A549 treated with Mapracorat at 1 μM for 4 hours (cell line): ENCODE data around the gene ADAMTSL5. TPM values are rescaled to one million over a fixed set of nuclear protein-coding genes. Genes with fewer than 3 reads are reported as not detected.

ENCODE experiments used
- total RNA-seq: library from RNA; stranded (reverse); fragments of 200-300 nt; extraction: Qiagen RNA extraction; gene quantifications from 5 replicates; pipeline ENCODE4 v1.2.3, GENCODE V29; 2022

The ADAMTSL5 gene, protein sequence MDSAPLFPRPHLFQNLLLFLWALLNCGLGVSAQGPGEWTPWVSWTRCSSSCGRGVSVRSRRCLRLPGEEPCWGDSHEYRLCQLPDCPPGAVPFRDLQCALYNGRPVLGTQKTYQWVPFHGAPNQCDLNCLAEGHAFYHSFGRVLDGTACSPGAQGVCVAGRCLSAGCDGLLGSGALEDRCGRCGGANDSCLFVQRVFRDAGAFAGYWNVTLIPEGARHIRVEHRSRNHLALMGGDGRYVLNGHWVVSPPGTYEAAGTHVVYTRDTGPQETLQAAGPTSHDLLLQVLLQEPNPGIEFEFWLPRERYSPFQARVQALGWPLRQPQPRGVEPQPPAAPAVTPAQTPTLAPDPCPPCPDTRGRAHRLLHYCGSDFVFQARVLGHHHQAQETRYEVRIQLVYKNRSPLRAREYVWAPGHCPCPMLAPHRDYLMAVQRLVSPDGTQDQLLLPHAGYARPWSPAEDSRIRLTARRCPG
- total RNA-seq = 2.3 to 3.5 TPM (median 3.4 TPM) in 5 replicates

DNA sequence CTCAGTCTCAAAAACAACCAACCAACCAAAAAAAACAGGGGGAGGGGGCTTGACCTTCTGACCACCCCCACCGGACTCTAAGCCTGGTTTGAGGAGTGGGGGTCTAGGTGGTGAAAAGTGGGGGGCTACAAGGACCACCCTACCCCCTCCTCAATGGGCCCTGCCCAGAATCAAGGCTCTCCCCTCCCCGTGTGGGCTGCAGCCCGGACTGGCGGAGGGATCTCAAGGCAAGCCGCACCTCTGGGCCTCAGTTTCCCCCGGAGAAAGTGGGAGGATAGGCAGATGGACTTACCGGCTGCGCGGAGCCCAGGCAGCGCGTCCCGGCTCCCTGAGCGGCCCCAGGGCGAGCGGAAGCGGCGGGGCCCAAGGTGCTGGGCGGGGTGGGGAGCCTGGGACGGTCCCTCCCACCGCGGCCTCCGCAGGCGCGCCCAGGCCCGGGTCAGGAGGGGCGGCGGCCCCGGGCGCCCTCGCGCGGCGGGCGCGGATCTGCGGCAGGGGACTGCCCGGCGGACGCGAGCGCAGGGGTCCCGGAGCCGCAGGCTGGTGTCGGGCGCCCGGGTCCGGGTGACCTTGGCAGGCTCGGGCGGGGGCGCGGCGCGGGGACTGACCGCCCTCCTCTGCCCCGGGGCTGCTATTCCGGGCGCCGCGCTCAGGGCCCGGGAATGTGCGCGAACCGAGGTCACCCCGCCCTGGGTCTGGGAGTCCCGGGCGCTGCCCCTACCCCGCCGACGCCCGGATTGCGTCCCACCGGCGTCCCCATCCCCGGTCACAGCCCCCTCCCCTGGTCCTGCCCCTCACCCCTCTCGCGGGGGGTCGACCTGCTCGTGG lies at the start of gene ADAMTSL5:
TSS of gene ADAMTSL5 (minus strand) at position 349 of the 828 bp plus-strand sequence. CDS start 2,076 bp downstream, outside the sequence.

DNA sequence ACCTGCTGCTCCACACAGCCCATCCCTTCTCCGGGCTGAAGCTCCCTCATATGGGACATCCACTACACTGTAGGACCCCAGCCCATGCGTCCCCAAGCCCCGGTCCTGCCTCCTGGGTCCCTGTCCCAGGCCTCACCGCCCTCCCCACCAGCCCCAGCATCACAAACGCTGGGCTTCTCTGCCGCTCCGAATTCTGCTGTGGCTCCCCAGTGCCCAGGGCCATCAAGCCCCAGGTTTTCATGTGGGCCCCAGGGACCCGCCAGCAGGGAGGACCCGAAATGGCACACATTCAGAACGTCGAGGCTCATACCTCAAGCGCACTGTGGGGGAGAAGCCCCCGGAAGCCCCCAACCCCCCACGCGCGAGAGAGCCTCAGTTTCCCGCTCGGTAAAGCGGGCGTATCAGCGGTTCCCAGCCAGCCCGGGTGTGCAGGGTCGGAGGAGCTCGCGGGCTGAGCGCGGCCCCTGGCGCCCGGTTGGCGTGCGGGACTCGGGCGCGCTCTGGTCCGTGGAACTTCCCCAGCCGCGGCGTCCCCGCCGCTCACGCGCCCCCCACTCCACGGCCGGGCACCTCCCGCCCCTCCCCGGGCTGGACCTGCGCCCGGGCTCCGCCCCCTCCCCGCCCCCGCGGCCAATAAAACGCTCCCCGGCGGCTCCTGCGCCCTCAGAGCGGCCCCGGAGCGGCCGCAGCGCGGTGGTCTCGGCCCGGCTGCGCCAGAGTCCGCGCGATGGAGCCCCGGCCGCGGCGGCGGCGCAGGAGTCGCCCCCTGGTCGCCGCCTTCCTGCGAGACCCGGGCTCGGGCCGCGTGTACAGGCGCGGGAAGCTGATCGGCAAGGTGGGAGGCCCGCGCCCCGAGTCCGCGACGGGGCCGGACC lies 10.8 kb upstream of the ADAMTSL5 start, which contains the start of gene PLK5:
TSS of gene PLK5 (plus strand) at position 666 of the 875 bp plus-strand sequence. CDS start 2,920 bp downstream, outside the sequence.

DNA sequence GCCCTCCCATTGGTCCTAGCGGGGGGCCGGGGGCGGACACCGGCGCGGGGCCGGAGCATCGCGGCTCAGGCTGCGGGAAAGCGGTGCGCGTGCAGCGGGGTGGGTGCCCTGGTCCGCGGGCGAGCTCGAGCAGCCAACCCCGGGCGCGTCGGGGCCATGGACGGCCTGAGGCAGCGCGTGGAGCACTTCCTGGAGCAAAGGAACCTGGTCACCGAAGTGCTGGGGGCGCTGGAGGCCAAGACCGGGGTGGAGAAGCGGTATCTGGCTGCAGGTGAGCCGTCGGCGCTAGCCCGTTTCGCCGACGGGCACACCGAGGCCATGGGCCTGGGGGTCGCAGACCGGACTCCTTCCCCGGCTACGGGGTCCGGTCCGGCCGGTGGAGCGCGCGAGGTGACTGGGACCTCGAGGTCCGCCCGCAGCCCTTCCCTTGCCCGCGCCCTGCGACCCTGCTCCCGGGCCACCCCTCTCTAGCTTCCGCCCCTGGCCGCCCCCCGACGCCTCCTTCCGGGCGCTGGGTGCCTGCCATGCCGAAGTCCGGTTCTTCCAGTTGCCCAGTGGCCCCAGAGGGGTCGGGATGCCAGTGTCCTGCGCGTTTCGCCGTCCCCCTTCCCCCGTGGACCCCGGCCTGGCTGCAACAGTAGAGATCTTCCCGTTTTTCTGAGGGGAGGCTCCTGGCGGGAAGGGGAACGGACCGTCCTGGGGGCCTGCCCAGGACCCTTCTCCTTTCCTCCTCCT lies 21.5 kb downstream of the ADAMTSL5 start, which contains the start of gene REEP6:
TSS of gene REEP6 (plus strand) at position 68 of the 735 bp plus-strand sequence. CDS start at position 157, 89 bp downstream.

DNA sequence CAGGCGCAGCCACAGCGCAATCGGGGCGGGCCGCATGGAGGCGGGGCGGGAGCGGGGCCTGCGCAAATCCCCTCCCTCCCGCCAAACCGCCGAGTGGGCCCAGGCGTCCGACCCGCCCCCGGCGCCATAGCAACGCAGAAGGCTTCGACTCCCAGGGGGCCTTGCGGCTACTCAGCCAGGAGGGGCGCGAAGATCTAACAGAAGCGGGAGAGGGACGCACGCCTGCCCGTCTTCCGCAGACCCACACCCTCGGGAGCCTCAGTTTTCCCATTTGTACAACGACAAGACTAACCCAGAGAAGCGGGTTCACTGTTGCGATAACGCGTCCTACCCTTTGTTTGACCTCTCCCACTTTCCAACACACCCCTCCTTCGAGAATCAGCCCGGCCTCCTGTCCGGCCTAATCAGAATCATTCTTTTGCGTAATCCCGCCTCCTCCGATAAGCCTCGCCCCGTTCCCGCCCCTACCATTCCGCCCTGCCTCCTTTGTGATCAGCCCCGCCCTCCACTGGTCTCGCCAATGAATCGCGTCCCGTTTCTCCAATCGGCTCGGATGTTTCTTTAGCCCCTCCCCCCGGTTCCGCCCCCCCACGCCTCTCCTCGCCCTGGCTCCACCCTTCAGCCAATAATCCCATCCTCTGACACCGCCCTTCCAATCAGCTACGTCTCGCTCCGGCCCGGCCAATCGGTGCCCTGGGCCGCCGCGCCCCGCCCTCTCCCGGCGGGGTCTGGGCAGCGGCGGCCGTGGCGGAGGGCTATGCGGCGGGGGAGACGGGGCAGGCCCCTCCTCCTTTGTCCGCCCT lies 22.3 kb downstream of the ADAMTSL5 start, which contains the start of gene PCSK4:
TSS of gene PCSK4 (minus strand) at position 40 of the 803 bp plus-strand sequence. CDS start at position 36, 4 bp downstream.

DNA sequence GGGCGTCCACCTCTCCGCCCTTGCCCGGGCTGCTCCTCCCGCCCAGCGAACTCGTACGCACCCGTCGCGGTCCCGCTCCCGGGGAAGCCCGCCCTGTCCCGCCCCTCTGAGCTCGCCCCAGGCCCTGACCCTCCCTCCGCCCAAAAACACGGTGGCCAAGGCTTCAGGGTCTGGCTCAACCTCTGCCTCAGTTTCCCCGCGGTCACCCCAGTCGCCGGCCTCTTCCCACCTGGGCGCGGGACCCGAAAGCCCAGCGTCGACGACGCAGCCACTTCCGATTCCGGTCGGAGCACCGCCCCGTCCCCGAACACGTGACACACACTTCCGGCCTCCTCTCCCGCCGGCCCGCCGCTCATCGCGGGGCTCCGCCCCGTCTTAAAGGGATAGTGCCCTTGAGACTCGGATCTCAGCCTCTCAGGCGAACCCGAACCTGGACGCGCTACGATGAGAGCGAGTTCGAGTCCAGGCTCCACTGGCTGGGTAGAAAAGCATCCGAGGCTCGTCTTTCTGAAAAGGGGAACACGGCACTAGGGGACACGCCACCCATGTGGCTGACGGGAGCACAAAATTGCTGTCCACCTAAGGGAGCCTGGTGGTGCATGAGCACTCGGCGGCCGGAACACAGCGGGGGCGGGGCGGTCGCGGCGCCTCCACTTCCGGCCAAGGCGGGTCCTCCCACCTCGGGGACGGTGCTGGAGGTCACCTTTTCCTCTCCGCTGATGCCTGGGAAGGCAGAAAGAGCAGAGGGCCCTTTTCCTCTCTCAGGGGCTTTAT lies 33.7 kb downstream of the ADAMTSL5 start, which contains the start of gene C19orf25:
TSS of gene C19orf25 (minus strand) at position 282 of the 774 bp plus-strand sequence. CDS start 312 bp downstream, outside the sequence.

Other genes with a start within 250 kb of the ADAMTSL5 start
- gene CIRBP, start 243.7 kb downstream of the ADAMTSL5 start, total RNA-seq = 94.0 to 177 TPM (median 104 TPM) in 5 replicates
- gene FAM174C, start 237.5 kb downstream of the ADAMTSL5 start, total RNA-seq = 43.0 to 92.1 TPM (median 78.4 TPM) in 5 replicates
- 1.5 to 2.4 TPM (median 1.7 TPM) in 5 replicates for gene EFNA2, start 227.1 kb downstream of the ADAMTSL5 start, total RNA-seq
- gene NDUFS7, start 129.1 kb downstream of the ADAMTSL5 start, total RNA-seq = 70.5 to 76.7 TPM (median 73.9 TPM) in 5 replicates
- gene GAMT, start 111.5 kb downstream of the ADAMTSL5 start, total RNA-seq = 27.5 to 43.7 TPM (median 40.5 TPM) in 5 replicates
- 74.9 to 108 TPM (median 102 TPM) in 5 replicates for gene DAZAP1, start 105.4 kb downstream of the ADAMTSL5 start, total RNA-seq
- 1,432 to 1,976 TPM (median 1,893 TPM) in 5 replicates for gene RPS15, start 74.6 kb downstream of the ADAMTSL5 start, total RNA-seq
- gene APC2, start 62.9 kb downstream of the ADAMTSL5 start, total RNA-seq = 0.64 to 2.7 TPM (median 1.8 TPM) in 5 replicates
- 9.1 to 20.0 TPM (median 17.5 TPM) in 5 replicates for gene C19orf25, start 33.8 kb downstream of the ADAMTSL5 start, total RNA-seq
- gene PCSK4, start 22.7 kb downstream of the ADAMTSL5 start, total RNA-seq = 0.52 to 1.2 TPM (median 1.0 TPM) in 5 replicates
- 4.4 to 5.8 TPM (median 4.9 TPM) in 5 replicates for gene REEP6, start 21.8 kb downstream of the ADAMTSL5 start, total RNA-seq
- not detected in 5 replicates for gene PLK5, start 11.1 kb upstream of the ADAMTSL5 start, total RNA-seq
- 5.9 to 13.5 TPM (median 12.5 TPM) in 5 replicates for gene MEX3D, start 55.3 kb upstream of the ADAMTSL5 start, total RNA-seq
- gene MBD3, start 79.8 kb upstream of the ADAMTSL5 start, total RNA-seq = 32.8 to 54.3 TPM (median 44.6 TPM) in 5 replicates
- 87.9 to 189 TPM (median 174 TPM) in 5 replicates for gene UQCR11, start 92.4 kb upstream of the ADAMTSL5 start, total RNA-seq
- 48.3 to 69.6 TPM (median 64.1 TPM) in 5 replicates for gene TCF3, start 139.6 kb upstream of the ADAMTSL5 start, total RNA-seq
- not detected in 5 replicates for gene ONECUT3, start 240.5 kb upstream of the ADAMTSL5 start, total RNA-seq